Left cardiac atrium (tissue), 4 donors: ENCODE results near the gene KCNMB2. TPM values are rescaled to one million over a fixed set of nuclear protein-coding genes. Genes with fewer than 3 reads are reported as not detected.

Experiments
- ATAC-seq, 2 donors: fragments of 200-7000 bp; cut with Tn5 transposase; one replicate each; pipeline ENCODE4 v1.9.1; 2020; ENCODE audit warnings: mild to moderate bottlenecking in 2 of 2, moderate library complexity in 2 of 2
- DNase-seq: peaks from one replicate; pipeline ENCODE4 v3.0.0-alpha.2; 2020
- intact Hi-C, 2 donors: fragments of 100-400 bp; cut with DNase I; formaldehyde crosslinking; loops; one replicate each; pipeline versions ENCODE4 v1.14.1 to v1.15.1; 2022 to 2023
- total RNA-seq, 2 donors: library from RNA; stranded (reverse); fragmentation: NEBNext Ultra II Directional; extraction: Animal tissue kit (Norgen Biotek cat#: 25700); gene quantifications; one replicate each; pipeline ENCODE4 v1.2.1, GENCODE V29; 2021
- donor health status: DM: no; HTN: yes; CAD: no.
- donor health status: DM: no; HTN: yes; CAD: no; lungs with severe emphysema.
- donor health status: DM: yes; HTN: yes; CAD: no.
- donor health status: Dilated cardiomyopathy.

The KCNMB2 gene
- total RNA-seq, 2 donors from 2014 or later = 7.8 to 9.8 TPM

DNA sequence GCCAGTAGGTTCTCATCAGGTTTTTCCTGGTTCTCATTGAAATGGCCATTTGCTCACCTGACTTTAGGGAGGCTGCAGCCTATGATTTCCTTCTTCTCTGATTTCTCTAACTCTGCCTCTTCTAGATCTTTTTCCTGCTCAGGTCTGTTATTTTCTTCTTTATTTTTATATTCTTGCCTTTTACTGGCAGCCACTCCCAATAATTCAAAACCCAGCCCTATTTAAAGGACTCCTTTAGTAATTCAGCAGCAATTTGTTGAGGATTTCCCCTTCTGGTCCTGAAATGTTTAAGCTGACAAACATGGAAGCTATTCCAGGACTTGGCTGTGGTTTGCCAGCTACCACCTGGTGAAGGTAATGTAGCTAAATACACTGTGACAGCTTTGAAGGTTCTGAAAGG is 333.8 kb downstream of the KCNMB2 start:
- intact Hi-C loops = no loop called here
- DNase-seq (no peak), ATAC-seq (no peak)

DNA sequence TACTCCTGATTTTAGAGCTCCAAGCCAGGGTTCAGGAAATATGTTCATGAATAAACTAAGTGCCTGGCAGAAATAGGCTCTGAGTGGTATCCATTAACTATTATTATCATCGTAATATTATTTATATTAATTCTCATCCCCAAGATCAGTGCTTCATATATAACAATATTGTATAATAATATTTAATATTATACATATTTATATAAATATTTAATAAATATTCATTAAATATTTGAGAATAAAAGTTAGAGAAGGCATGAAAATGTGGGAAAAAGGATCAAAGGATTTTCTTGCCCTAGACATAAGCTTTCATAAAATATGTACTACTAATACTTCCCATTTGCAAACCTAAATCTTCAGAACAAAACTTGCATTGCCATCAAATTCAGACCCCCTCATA is 338.9 kb downstream of the KCNMB2 start:
- DNase-seq (no peak), ATAC-seq (no peak)
- intact Hi-C loops = no loop called here

DNA sequence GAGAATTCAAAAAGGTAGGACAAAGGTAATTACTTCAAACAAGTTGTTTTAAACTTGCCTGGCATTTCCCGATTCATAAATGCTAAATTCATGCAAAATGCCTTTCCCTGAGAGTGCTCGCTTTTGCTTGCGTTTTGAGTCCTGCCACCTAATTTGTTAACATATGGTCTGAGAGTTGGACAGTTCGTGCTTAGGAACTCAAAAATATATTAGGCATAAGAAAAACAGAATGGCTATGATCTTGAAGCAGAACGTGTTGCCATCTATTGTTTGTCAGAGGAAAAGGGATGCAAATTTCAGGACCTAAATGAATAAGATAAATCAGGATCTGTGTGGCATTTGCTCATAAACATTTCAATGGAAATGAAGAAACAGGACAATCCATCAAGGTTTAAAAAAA is 339.6 kb downstream of the KCNMB2 start:
- intact Hi-C loops = no loop called here
- no peak for DNase-seq
- no peak for ATAC-seq

DNA sequence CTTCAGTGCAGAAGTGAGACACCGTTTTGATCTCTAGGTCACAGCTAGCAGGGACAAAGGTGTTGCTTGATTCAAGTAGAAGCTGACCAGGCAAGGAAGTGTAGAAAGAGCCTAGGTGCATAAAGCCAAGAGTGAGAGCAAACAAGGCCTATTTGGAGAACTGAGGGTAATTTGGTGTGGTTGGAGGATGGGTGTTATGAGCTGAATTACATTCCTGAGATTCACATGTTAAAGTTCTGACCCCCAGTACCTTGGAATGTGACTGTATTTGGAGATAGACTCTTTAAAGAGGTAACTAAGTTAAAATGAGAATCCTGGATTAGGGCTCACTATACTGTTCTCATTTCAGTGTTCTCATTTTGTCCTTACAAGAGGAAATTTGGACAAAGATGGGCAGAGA is 344.0 kb downstream of the KCNMB2 start:
- intact Hi-C loops = no loop called here
- ATAC-seq (no peak), DNase-seq (no peak)
